ENCODE data around the gene DMBT1.

The DMBT1 gene

GRCh38 chr10:122649903-122650302 lies 89.3 kb downstream of the DMBT1 start:
- DNase-seq, result no peak

GRCh38 chr10:122650331-122650730 lies 89.8 kb downstream of the DMBT1 start:
- no peak for DNase-seq

GRCh38 chr10:122655524-122656307 lies 95.2 kb downstream of the DMBT1 start:
- DNase-seq, result no peak

GRCh38 chr10:122656308-122656705 lies 95.8 kb downstream of the DMBT1 start:
- DNase-seq, result no peak

GRCh38 chr10:122656741-122657140 lies 96.2 kb downstream of the DMBT1 start:
- no peak for DNase-seq

GRCh38 chr10:122657255-122657654 lies 96.7 kb downstream of the DMBT1 start:
- no peak for DNase-seq

- no peak for DNase-seq
Observed at GRCh38 chr10:122657729-122658128, 97.2 kb downstream of the DMBT1 start.

- no peak for DNase-seq
Observed at GRCh38 chr10:122658356-122659049, 97.9 kb downstream of the DMBT1 start.

GRCh38 chr10:122659126-122659525 lies 98.6 kb downstream of the DMBT1 start:
- DNase-seq, result no peak

GRCh38 chr10:122659651-122660050 lies 99.1 kb downstream of the DMBT1 start:
- no peak for DNase-seq

- no peak for DNase-seq
Observed at GRCh38 chr10:122660696-122661095, 100.1 kb downstream of the DMBT1 start.

GRCh38 chr10:122662231-122662630 lies 101.7 kb downstream of the DMBT1 start:
- no peak for DNase-seq

- no peak for DNase-seq
Observed at GRCh38 chr10:122663516-122664130, 103.1 kb downstream of the DMBT1 start.

- no peak for DNase-seq
Observed at GRCh38 chr10:122664501-122664900, 103.9 kb downstream of the DMBT1 start.

- no peak for DNase-seq
Observed at GRCh38 chr10:122665329-122665860, 104.8 kb downstream of the DMBT1 start.

GRCh38 chr10:122665946-122666345 lies 105.4 kb downstream of the DMBT1 start:
- no peak for DNase-seq

GRCh38 chr10:122669045-122669444 lies 108.5 kb downstream of the DMBT1 start:
- DNase-seq, result no peak

- no peak for DNase-seq
Observed at GRCh38 chr10:122669842-122670241, 109.3 kb downstream of the DMBT1 start.

- DNase-seq, result no peak
Observed at GRCh38 chr10:122671355-122671754, 110.8 kb downstream of the DMBT1 start.

GRCh38 chr10:122672655-122673054 lies 112.1 kb downstream of the DMBT1 start:
- no peak for DNase-seq

GRCh38 chr10:122673269-122673668 lies 112.7 kb downstream of the DMBT1 start:
- DNase-seq, result no peak

- no peak for DNase-seq
Observed at GRCh38 chr10:122673731-122674130, 113.2 kb downstream of the DMBT1 start.

GRCh38 chr10:122674781-122675180 lies 114.2 kb downstream of the DMBT1 start:
- no peak for DNase-seq

GRCh38 chr10:122675278-122675677 lies 114.7 kb downstream of the DMBT1 start:
- no peak for DNase-seq

Data from KG1 (cell line).